Right ventricle myocardium superior (tissue), 1 donor: ENCODE measurements around the gene EDA. TPM values are rescaled to one million over a fixed set of nuclear protein-coding genes. Genes with fewer than 3 reads are reported as not detected.
"Not testable (repeated sequence)": the region's sequence is repeated elsewhere in the genome, so short reads cannot be mapped to it uniquely, and the experiment has no call there.

Source experiments
- ATAC-seq: fragments of 200-7000 bp; cut with Tn5 transposase; one replicate; pipeline ENCODE4 v1.9.1; 2020; ENCODE audit warnings: mild to moderate bottlenecking; ENCODE audit not compliant: poor library complexity
- DNase-seq: peaks from one replicate; pipeline ENCODE4 v3.0.0-alpha.2; 2020
- intact Hi-C: fragments of 100-400 bp; cut with DNase I; formaldehyde crosslinking; loops from one replicate; pipeline ENCODE4 v1.11.2; 2022
- total RNA-seq: library from RNA; stranded (reverse); fragmentation: NEBNext Ultra II Directional; extraction: Animal tissue kit (Norgen Biotek cat#: 25700); gene quantifications from one replicate; pipeline ENCODE4 v1.2.1, GENCODE V29; 2021
- donor health status: DM: no; HTN: yes; CAD: no; lungs with severe emphysema.

The EDA gene
- total RNA-seq, 1 donor from 2014 or later: 11.1 TPM

DNA sequence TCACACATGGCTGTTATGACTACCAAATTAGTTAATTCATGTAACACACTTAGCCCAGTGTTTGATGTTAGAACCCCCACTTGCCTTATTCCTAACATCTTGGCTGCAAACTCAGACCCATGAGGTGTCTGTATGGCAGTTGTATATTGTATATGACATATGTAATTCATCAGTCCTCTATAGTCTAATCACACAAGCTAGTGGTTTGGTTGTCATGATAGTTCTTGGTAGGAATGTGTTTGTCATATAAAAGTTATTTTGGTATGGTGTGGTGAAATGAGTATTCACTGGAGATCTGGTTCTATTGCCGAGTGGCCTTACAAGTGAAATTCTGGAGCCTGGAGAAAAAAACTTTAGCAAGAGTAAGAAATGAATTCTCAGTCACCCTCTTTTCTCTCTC, 284.6 kb downstream of the EDA start:
- no peak for DNase-seq
- intact Hi-C loops: no loop called here
- no peak for ATAC-seq

GRCh38 chrX:69906447-69906846, 290.5 kb downstream of the EDA start:
- intact Hi-C loops: no loop called here
- ATAC-seq: no peak

GRCh38 chrX:69914781-69915180, 298.9 kb downstream of the EDA start:
- ATAC-seq (no peak), DNase-seq (no peak)
- intact Hi-C loops: no loop called here

More at GRCh38 chrX:69906447-69906846, 290.5 kb downstream of the EDA start:
- DNase-seq: no peak

- ATAC-seq (no peak), DNase-seq (no peak)
- intact Hi-C loops: no loop called here
Measured at GRCh38 chrX:69919749-69920148, 303.8 kb downstream of the EDA start.

DNA sequence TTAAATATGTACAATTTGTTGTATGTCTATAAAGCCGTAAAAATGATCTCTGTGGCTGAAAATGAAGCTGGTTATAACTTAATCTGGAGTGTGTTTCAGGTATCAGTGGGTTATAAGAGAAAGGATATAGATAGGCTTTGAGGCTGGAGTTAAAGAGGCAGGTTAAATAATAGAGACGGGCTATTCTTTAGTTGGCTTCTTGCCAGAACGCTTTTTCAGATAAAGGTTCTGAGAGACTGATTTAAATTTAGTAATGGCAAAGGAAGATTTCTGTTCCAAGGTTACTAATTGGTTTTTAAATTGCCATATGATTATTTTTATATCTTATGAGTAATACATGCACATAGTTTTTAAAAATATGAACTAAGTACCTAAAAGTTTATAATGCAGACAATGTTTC, 316.4 kb downstream of the EDA start:
- ATAC-seq (no peak), DNase-seq (no peak)
- intact Hi-C loops: no loop called here

DNA sequence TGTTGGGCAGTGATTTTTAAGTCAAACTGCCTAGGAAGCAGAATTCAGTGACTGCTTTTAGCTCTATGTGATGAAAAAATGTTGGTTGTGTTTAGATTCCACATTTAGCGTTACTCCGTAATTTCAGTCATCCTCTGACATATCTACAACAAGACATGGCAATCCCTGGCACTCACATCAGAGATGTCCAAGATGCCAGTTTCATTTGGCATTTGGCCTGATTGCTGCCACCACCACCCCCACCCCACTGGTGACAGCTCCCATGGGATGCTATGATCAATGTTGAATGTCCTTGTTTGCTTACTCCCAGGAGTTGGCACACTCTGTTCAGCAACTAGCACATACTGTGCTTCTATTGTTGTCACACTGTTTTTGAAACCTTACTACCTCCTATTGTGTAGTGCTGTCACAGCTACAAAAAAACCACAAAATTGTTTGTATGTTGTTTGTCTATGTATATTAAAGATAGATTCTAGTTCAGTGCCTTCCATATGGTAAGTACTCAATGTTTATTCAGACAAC, 332.4 kb downstream of the EDA start:
- ATAC-seq (no peak), DNase-seq (no peak)
- intact Hi-C loops: no loop called here

- DNase-seq: no peak
- intact Hi-C loops: no loop called here
- ATAC-seq: no peak
Measured at GRCh38 chrX:69951753-69952152, 335.8 kb downstream of the EDA start.

DNA sequence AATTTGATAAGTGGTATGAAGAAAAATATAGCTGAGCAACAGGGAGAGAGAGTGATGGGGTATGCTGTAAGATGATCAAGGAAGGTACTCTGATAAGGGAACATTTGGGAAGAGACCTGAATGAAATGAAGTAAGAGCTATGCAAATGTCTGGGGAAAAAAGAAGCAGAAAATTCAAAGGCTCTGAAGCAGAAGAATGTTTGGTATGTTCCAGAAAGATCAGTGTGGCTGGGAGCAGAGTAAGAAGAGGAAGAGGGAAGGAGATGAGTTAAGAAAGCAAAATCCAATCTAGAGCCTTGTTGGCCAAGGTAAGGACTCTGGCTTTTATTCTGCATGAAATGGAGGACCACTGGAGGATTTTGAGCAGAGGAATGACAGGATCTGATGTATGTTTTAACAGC, 343.8 kb downstream of the EDA start:
- ATAC-seq (no peak), DNase-seq (no peak)
- intact Hi-C loops: no loop called here

DNA sequence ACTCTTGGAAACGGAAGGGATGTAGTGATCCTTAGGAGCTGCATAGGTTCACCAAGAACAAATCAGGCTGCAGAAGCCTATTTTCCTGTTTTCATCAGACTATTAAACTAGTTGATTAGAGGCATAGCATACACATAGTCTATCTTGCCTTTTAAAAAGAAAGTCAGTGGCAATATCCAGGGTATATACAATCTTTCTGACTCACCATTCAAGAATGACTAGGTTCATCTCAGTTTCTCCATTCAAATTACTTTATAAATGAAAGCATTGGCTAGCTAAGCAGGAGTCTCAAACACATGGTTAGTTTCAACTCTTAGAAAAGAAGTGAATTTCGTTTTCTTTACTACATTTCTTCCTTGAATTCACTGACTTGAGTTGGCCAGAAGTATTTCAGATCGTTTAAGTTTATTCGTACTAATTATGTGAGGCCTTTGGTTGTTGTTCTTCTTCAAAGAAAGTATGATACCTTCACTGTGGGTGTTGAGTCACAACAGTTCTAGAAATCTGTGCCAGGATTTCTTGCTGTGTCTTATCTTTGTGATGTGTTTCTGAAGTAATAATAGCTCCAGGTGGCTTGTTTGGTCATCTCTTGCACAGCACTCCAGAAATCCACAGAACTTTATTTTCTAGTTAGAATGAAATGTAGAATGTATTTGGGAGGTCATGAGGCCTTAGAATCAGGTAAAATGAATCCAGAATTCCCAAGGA, 345.6 kb downstream of the EDA start:
- intact Hi-C loops: no loop called here

DNA sequence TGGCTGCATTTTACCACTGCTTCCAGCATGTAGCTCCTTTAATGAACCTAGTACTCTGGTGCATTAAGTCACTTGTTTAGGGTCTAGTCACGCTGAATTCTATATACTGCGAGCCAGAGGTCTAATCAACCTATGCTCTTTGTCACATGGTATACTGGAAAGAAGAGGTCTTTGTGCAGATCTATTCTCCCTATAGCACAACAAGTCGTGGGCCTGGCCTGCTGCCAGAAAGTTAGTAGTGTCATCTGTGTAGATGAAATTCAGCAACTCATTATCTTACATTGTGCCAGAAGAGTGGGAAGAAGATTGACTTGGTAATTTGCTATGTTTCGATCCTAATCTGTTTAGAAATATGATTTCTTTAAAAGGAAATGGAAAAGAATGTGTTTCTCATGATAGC, 353.0 kb downstream of the EDA start:
- intact Hi-C loops: no loop called here
- ATAC-seq: no peak
- DNase-seq: peak; percentile 38

More for the DNA sequence above, 345.6 kb downstream of the EDA start:
- DNase-seq (no peak), ATAC-seq (no peak)

- no peak for ATAC-seq
- intact Hi-C loops: no loop called here
- DNase-seq: no peak
Measured at GRCh38 chrX:69969460-69969859, 353.5 kb downstream of the EDA start.

- intact Hi-C loops: no loop called here
- peak; percentile 56 for ATAC-seq
- no peak for DNase-seq
Measured at GRCh38 chrX:69987691-69988090, 371.8 kb downstream of the EDA start.

GRCh38 chrX:69988955-69989394, 373.1 kb downstream of the EDA start:
- ATAC-seq (peak; percentile 89), DNase-seq (peak; percentile 43)
- intact Hi-C loops: no loop called here

GRCh38 chrX:69991685-69992084, 375.8 kb downstream of the EDA start:
- intact Hi-C loops: no loop called here
- DNase-seq: no peak
- ATAC-seq: peak; percentile 47

DNA sequence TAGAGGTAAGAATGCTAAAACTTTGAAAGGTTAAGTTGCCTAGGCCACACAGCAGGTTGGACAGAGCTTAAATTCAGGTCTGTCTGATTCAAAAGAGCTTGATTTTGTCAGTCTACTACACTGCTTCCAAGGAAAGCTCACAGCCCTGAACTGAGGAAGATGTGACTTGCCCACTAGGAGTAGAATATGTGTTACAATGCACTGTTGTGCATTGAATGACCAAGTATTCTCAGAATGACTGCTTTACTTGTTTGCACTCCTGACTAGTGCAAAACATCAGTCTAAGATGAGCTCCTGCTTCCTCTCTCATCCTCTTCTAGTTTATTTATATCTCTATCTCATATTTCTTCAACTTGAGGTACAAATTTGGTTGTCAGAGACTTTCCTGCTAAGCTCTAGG, 377.6 kb downstream of the EDA start:
- intact Hi-C loops: no loop called here
- no peak for ATAC-seq
- no peak for DNase-seq

DNA sequence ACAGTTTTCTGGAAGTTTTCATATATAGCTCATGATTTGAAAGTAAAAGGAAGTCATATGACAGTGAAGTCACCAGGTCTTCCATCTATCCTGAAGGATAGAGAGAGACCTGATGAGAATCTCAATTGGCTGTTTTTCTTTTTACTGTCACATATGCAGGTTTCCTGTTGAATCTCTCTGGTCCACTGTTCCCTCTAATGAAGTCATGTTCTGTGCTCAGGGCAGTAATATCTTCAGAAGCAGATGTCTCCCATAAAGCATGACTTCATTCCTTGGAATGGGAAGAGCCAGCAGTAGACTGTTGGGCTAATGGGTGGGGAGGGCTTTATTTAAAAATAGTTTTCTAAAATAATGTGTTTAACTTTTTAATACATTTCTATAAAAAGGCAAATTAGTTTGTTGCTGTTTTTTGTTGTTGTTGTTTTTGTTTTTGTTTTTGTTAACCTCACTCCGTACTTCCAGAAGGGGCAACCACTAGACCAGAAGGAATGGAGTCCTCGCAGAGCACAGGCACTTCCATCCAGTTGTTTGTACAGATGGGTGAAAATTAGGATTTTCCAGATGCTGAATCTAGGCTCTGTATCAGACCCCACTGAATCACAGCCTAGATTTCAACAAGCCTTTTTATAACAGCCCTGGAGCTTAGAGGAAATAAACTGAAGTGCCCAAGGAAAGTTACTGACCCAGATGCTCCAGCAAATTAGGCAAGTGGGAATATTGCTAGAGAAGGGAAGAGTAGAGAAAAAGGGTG, 379.6 kb downstream of the EDA start:
- DNase-seq (no peak), ATAC-seq (peak; percentile 49)
- intact Hi-C loops: no loop called here

GRCh38 chrX:69996113-69996468, 380.2 kb downstream of the EDA start:
- DNase-seq (no peak), ATAC-seq (no peak)
- intact Hi-C loops: no loop called here

DNA sequence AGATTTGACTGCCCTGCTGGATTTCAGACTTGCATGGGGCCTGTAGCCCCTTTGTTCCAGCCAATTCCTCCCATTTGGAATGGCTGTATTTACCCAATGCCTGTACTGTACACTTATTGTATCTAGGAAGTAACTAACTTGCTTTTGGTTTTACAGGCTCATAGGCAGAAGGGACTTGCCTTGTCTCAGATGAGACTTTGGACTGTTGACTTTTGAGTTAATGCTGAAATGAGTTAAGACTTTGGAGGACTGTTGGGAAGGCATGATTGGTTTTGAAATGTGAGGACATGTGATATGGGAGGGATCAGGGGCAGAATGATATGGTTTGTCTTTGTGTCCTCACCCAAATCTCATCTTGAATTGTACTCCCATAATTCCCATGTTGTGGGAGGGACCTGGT, 382.4 kb downstream of the EDA start:
- ATAC-seq, intact Hi-C loops, DNase-seq: not testable (repeated sequence)

DNA sequence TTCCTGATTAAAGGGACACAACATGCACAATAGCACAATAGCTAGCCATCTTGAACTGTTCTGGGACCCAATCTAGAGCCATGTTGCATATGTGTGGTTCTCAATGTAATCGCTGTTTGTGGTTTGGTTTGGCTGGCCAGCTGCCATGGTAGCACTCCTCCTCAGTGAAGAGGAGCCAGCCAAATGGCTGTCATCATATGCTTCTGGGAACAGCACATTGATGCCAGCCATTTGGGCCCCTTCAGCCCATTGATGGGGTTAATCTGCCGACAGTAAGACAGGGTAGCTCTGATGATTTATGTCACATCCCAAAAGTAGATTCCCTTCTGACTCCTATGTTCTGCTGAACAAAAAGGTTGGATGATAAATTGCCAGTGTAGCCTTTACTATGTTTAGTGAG, 385.4 kb downstream of the EDA start:
- peak; percentile 63 for DNase-seq
- ATAC-seq: peak; percentile 89
- intact Hi-C loops: no loop called here

- intact Hi-C loops: no loop called here
- DNase-seq (no peak), ATAC-seq (peak; percentile 87)
Measured at GRCh38 chrX:70001708-70002341, 385.9 kb downstream of the EDA start.
